ENCODE measurements around the gene CASK.

The CASK gene

DNA sequence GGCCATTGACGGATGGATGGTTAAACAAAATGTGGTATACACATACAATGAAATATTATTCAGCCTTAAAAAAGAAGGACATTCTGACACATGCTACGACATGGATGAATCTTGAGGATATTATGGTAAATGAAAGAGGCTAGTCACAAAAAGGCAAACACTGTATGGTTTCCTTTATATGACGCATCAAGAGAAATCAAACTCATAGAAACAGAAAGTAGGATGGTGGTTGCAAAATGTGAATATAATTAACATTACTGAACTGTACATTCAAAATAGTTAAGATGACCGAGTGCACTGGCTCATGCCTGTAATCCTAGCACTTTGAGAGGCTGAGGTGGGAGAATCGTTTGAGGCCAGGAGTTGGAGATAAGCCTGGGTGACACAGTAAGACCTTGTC lies 9.5 kb upstream of the CASK start:
- no peak for DNase-seq (ENCODE audit: low read depth)
- TF ChIP-seq, protein P1, sequence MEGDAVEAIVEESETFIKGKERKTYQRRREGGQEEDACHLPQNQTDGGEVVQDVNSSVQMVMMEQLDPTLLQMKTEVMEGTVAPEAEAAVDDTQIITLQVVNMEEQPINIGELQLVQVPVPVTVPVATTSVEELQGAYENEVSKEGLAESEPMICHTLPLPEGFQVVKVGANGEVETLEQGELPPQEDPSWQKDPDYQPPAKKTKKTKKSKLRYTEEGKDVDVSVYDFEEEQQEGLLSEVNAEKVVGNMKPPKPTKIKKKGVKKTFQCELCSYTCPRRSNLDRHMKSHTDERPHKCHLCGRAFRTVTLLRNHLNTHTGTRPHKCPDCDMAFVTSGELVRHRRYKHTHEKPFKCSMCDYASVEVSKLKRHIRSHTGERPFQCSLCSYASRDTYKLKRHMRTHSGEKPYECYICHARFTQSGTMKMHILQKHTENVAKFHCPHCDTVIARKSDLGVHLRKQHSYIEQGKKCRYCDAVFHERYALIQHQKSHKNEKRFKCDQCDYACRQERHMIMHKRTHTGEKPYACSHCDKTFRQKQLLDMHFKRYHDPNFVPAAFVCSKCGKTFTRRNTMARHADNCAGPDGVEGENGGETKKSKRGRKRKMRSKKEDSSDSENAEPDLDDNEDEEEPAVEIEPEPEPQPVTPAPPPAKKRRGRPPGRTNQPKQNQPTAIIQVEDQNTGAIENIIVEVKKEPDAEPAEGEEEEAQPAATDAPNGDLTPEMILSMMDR (IDR thresholded peaks at IDR 0.05; ENCODE audit: low read depth, low read length, missing control alignments) = no peak

DNA sequence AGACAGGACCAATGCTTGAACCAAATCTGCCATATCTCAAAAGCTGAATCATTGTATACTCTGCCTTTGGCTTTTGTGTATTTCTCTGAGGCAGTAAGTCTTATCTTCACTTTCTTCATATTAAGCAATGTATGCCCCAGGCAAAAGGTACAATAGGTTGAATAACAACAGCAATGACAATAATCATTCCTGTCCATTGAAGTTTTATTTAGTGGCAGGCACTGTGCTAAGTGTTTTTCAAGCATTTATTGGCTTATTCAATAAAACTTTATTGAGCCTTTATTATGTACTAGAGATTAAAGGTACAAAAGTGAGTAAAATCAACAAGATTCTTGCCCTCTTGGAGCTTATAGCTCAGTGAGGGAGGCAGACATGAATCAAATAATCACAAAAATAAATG lies 8.2 kb upstream of the CASK start:
- no peak for DNase-seq (ENCODE audit: low read depth)
- no peak overlapping the region for H3K4me3 ChIP-seq (ENCODE audit: low read depth, low read length)
- TF ChIP-seq, protein P1 (IDR thresholded peaks at IDR 0.05; ENCODE audit: low read depth, low read length, missing control alignments) = no peak
- in situ Hi-C loops (cut with HindIII; ENCODE audit: low sequenced_read_pairs) = no loop called here

More for the DNA sequence above, 9.5 kb upstream of the CASK start:
- in situ Hi-C loops (cut with HindIII; ENCODE audit: low sequenced_read_pairs) = no loop called here
- H3K4me3 ChIP-seq (ENCODE audit: low read depth, low read length) = no peak overlapping the region

DNA sequence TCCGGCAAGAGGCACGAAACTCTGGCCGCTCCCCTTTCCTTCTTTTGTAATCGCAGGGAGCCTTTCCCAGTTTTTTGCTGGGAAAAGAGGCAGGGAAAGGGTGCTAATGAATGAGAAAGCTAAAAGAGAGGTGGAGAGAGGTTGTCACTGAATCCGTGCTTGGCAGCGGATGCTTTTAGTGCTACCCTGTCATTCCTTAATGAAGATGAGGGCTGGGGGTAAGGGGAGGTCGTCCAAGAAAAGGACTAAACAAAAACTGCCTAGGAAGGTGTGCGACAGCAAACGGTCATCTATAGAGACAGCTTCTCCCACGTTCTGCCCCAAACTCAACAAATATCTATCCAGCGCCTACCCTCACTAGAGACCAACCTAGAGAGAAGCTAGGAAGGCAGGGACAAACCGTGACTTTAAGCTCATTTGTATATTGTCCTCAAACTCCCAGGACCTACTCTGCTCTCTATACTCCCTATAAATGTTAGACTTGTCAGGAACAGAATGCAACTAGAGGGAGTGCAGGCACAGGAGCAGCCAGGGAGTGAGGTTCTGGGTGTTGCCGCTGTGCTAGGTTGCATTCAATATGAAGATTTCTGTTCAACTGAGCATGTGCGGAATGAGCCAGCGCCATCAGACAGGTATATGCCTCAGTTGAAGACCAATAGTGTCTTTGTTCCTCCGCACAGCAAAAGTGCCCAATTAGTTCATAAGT lies 777 bp upstream of the CASK start:
- in situ Hi-C loops (cut with HindIII; ENCODE audit: low sequenced_read_pairs) = no loop called here
- H3K4me3 ChIP-seq (ENCODE audit: low read depth, low read length) = peak overlapping the region; percentile 57
- TF ChIP-seq, protein P1 (IDR thresholded peaks at IDR 0.05; ENCODE audit: low read depth, low read length, missing control alignments) = peak; percentile 11
- DNase-seq (ENCODE audit: low read depth) = no peak

DNA sequence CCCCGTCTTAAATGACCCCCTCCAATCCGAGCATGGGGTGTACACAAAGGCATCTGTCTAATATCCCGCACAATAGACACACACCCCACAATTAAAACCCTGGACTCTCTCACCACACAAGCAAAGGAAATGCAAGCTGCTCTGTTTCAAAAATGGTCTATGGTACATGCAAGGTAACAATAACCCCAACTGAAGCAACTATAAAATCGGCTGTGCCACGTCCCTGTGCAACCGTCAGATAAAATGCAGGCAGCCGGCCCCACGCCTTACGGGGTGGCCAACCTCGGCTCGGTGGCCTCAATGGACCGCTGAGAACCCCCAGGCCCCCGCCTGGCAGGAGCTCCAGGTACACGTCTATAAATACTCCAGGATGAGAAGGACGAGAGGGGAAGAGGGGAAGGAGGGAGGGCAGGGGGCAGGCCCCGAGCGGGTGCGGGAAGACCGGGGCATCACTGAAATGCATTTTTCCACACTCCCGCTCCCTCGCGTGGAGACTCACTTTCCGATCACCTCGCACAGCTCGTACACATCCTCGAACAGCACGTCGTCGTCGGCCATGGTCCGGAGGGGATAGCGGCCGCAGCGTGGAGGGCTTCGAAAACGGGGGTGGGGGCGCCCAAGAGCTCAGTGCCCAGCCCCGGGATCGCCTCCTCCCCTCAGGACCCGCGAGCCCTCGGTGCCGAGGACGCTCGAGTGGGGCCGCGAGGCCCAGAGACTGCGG lies 763 bp downstream of the CASK start:
- in situ Hi-C loops (cut with HindIII; ENCODE audit: low sequenced_read_pairs) = no loop called here
- no peak for DNase-seq (ENCODE audit: low read depth)
- H3K4me3 ChIP-seq (ENCODE audit: low read depth, low read length) = peak overlapping the region; percentile 56
- TF ChIP-seq, protein P1 (IDR thresholded peaks at IDR 0.05; ENCODE audit: low read depth, low read length, missing control alignments) = peak; percentile 14

DNA sequence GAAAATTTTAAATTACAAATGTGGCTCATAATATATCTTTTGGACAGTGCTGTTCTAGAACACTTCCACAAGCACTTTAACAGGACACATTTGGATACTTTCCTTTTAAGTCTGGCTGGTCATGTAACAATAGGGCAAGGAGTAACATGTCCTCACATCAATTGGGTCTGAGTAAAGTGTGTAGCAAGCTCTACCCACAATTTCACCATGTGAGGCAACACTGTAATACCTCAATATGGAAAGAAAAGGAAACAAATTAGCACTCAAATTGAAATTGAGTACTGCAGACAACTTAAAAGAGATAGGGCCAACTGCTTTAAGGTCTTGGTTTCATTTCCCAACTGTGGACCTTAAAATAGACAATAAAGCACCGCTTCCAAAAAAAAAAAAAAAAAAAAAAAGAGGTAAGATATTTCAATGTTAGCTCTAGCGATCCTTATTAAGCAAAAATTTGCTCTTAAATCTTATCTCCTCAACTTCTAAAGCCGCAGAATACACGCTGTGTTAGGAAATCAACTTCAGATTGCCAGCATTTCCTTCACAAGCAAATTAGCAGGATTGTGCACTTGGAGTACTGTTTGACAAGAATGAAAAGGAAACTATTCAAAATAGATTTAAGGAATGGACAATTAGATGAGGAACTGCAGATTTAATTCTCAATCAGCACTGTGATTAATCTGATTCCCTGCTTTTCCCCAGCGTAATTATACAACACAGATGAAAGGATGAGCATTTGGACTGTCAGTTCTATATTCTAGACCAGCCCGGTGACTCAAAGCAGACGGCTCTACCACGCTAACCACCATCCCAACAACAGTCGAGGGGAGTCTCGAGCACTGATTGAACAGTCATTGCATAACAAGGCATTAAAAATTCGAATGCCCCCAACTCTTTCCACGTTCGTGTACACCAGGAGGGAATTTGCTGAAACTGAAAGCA lies 1.6 kb downstream of the CASK start:
- peak overlapping the region; percentile 56 for H3K4me3 ChIP-seq (ENCODE audit: low read depth, low read length)
- TF ChIP-seq, protein P1 (IDR thresholded peaks at IDR 0.05; ENCODE audit: low read depth, low read length, missing control alignments) = no peak
- in situ Hi-C loops (cut with HindIII; ENCODE audit: low sequenced_read_pairs) = no loop called here
- no peak for DNase-seq (ENCODE audit: low read depth)

DNA sequence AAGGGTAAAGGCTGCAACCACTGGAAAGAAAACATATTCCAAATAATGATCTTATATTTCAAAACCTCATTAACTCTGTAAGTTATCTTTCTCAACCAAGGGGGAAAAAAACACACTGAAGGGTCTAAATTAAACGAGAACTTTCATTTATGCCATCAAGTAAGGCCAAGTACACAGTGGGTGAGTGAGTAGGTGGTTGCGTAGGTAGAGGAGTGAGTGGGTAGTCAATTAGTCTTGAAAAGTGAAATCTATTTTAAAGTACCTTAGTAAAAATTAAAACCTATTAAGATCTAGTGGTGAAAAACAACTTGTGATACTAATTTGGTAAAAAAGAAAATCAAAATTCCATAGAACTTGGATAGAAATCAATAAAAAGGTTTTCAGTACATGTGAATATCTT lies 3.5 kb downstream of the CASK start:
- TF ChIP-seq, protein P1 (IDR thresholded peaks at IDR 0.05; ENCODE audit: low read depth, low read length, missing control alignments) = no peak

More for the DNA sequence above, 3.5 kb downstream of the CASK start:
- no peak for DNase-seq (ENCODE audit: low read depth)
- H3K4me3 ChIP-seq (ENCODE audit: low read depth, low read length) = no peak overlapping the region
- in situ Hi-C loops (cut with HindIII; ENCODE audit: low sequenced_read_pairs) = no loop called here

Measured in astrocyte of the cerebellum (primary cell).